Stimulated activated CD4-positive, alpha-beta T cell treated with anti-CD3 and anti-CD28 coated beads, Interleukin-15, amount 100 ng/mL, for 1 hour (primary cell): ENCODE results near the gene EVI2B.
"Not testable (repeated sequence)": the region's sequence is repeated elsewhere in the genome, so short reads cannot be mapped to it uniquely, and the experiment has no call there.

Experiments
- DNase-seq, 2 donors: peaks; one replicate each; pipeline ENCODE4 v3.0.0-alpha.2; 2020; ENCODE audit warnings: low read depth in 1 of 2, low spot score in 1 of 2

The EVI2B gene

GRCh38 chr17:31272803-31273202 is 41.1 kb downstream of the EVI2B start:
- DNase-seq, result no peak

GRCh38 chr17:31272236-31272635 is 41.6 kb downstream of the EVI2B start:
- no peak for DNase-seq

GRCh38 chr17:31269578-31269983 is 44.3 kb downstream of the EVI2B start:
- no peak for DNase-seq

GRCh38 chr17:31269036-31269577 is 44.7 kb downstream of the EVI2B start:
- no peak for DNase-seq

GRCh38 chr17:31266042-31266441 is 47.8 kb downstream of the EVI2B start:
- no peak for DNase-seq

GRCh38 chr17:31262923-31263322 is 50.9 kb downstream of the EVI2B start:
- DNase-seq, result not testable (repeated sequence)

- no peak for DNase-seq
Observed at GRCh38 chr17:31261601-31262000, 52.3 kb downstream of the EVI2B start.

- DNase-seq, result no peak
Observed at GRCh38 chr17:31260151-31260550, 53.7 kb downstream of the EVI2B start.

GRCh38 chr17:31256936-31257335 is 56.9 kb downstream of the EVI2B start:
- no peak for DNase-seq

- no peak for DNase-seq
Observed at GRCh38 chr17:31254654-31255053, 59.2 kb downstream of the EVI2B start.
